IMR-90 (cell line): ENCODE measurements around the gene GPSM1. TPM values are rescaled to one million over a fixed set of nuclear protein-coding genes. Genes with fewer than 3 reads are reported as not detected.

ENCODE experiments used
- ATAC-seq: fragments of 200-7000 bp; cut with Tn5 transposase; 2 replicates; pipeline ENCODE4 v1.9.1; 2020; ENCODE audit warnings: low read depth, mild to moderate bottlenecking, moderate library complexity
- BruUV-seq: library from RNA; stranded (reverse); fragments of 400-500 nt; replicated peaks from 2 replicates; lab custom pipeline; 2021; lab: Mats Ljungman, UMichigan
- CTCF ChIA-PET: fragments of 300-600 bp; formaldehyde crosslinking; extraction: SDS; loops from one replicate; lab custom pipeline; 2021; ENCODE audit warnings: antibody characterized with exemption; lab: Yijun Ruan, JAX
- POLR2A ChIA-PET: fragments of 300-600 bp; sonication (Branson Sonifier 250); formaldehyde crosslinking; loops from one replicate; lab custom pipeline; 2022; ENCODE audit warnings: antibody characterized with exemption; ENCODE audit not compliant: unreplicated experiment; lab: Charles Lee
- DNase-seq: peaks from one replicate; pipeline ENCODE4 v3.0.0; 2013
- H2AFZ ChIP-seq: replicated peaks from 2 replicates; pipeline ENCODE3; 2013; ENCODE audit warnings: low read length, mild to moderate bottlenecking; ENCODE audit not compliant: poor library complexity
- H2AK5ac ChIP-seq: 2 replicates; pipeline ENCODE4 v1.6.1; 2013; ENCODE audit warnings: low read depth, low read length, inconsistent platforms
- H2AK9ac ChIP-seq: replicated peaks from 2 replicates; pipeline ENCODE3; 2013; ENCODE audit warnings: mild to moderate bottlenecking, low read depth, low read length, moderate library complexity; ENCODE audit not compliant: poor library complexity
- H2BK120ac ChIP-seq: 2 replicates; pipeline ENCODE4 v1.6.1; 2013; ENCODE audit warnings: low read depth, low read length, inconsistent platforms
- H2BK15ac ChIP-seq: 3 replicates; pipeline ENCODE4 v1.6.1; 2013; ENCODE audit warnings: low read depth, low read length, inconsistent platforms
- H2BK20ac ChIP-seq: 2 replicates; pipeline ENCODE4 v1.6.1; 2013; ENCODE audit warnings: low read depth, mild to moderate bottlenecking, inconsistent platforms, low read length, moderate library complexity
- H2BK5ac ChIP-seq: 2 replicates; pipeline ENCODE4 v1.6.1; 2013; ENCODE audit warnings: mild to moderate bottlenecking, low read depth, low read length, inconsistent platforms; ENCODE audit not compliant: poor library complexity, severe bottlenecking
- H3K14ac ChIP-seq: replicated peaks from 2 replicates; pipeline ENCODE4 v1.6.1; 2013; ENCODE audit warnings: low read depth, low read length, inconsistent platforms
- H3K18ac ChIP-seq: 2 replicates; pipeline ENCODE4 v1.6.1; 2013; ENCODE audit warnings: low read depth, low read length, control low read depth
- H3K23ac ChIP-seq: 2 replicates; pipeline ENCODE4 v1.6.1; 2013; ENCODE audit warnings: low read depth, low read length, inconsistent platforms
- H3K27ac ChIP-seq: 2 replicates; pipeline ENCODE4 v1.5.1; 2013; ENCODE audit warnings: mild to moderate bottlenecking, control low read depth, low read length; ENCODE audit not compliant: insufficient read depth
- H3K27me3 ChIP-seq: 2 replicates; pipeline ENCODE4 v1.6.1; 2013; ENCODE audit warnings: low read length; ENCODE audit not compliant: control insufficient read depth, insufficient read depth
- H3K36me3 ChIP-seq: 2 replicates; pipeline ENCODE4 v1.6.1; 2013; ENCODE audit warnings: low read length, mixed read lengths; ENCODE audit not compliant: control insufficient read depth, insufficient read depth
- H3K4ac ChIP-seq: 2 replicates; pipeline ENCODE4 v1.6.1; 2013; ENCODE audit warnings: low read depth, low read length, inconsistent platforms
- H3K4me1 ChIP-seq: 2 replicates; pipeline ENCODE4 v1.6.1; 2013; ENCODE audit warnings: low read length, mixed read lengths; ENCODE audit not compliant: control insufficient read depth, insufficient read depth
- H3K4me2 ChIP-seq: 2 replicates; pipeline ENCODE4 v1.6.1; 2013; ENCODE audit warnings: low read depth, mild to moderate bottlenecking, control low read depth, low read length, moderate library complexity
- H3K4me3 ChIP-seq: 2 replicates; pipeline ENCODE4 v1.5.1; 2013; ENCODE audit warnings: low read depth, mild to moderate bottlenecking, control low read depth, low read length, moderate library complexity; ENCODE audit not compliant: insufficient read depth
- H3K56ac ChIP-seq: 2 replicates; pipeline ENCODE4 v1.6.1; 2013; ENCODE audit warnings: low read length, inconsistent platforms; ENCODE audit not compliant: insufficient read depth; ENCODE audit errors: extremely low read depth
- H3K79me1 ChIP-seq, 2 experiments: 2 replicates each; pipeline ENCODE4 v1.6.1; 2013; ENCODE audit warnings: low read length in 2 of 2, inconsistent platforms in 1 of 2, low read depth in 1 of 2
- H3K9ac ChIP-seq: 2 replicates; pipeline ENCODE4 v1.6.1; 2013; ENCODE audit warnings: low read depth, low read length, control low read depth
- H3K9me1 ChIP-seq: 2 replicates; pipeline ENCODE4 v1.6.1; 2013; ENCODE audit warnings: low read length, inconsistent platforms; ENCODE audit not compliant: insufficient read depth
- H3K9me3 ChIP-seq: 2 replicates; pipeline ENCODE4 v1.6.1; 2013; ENCODE audit warnings: low read length; ENCODE audit not compliant: control insufficient read depth, insufficient read depth
- H4K20me1 ChIP-seq: 2 replicates; pipeline ENCODE4 v1.6.1; 2013; ENCODE audit warnings: low read length, inconsistent platforms; ENCODE audit not compliant: insufficient read depth
- H4K5ac ChIP-seq: 2 replicates; pipeline ENCODE4 v1.6.1; 2013; ENCODE audit warnings: mild to moderate bottlenecking, low read depth, low read length, control low read depth
- H4K8ac ChIP-seq, 2 experiments: 2 replicates each; pipeline ENCODE4 v1.6.1; 2013; ENCODE audit warnings: low read depth in 2 of 2, low read length in 2 of 2, control low read depth in 1 of 2, inconsistent platforms in 1 of 2
- H4K91ac ChIP-seq: 2 replicates; pipeline ENCODE4 v1.6.1; 2013; ENCODE audit warnings: low read depth, low read length, inconsistent platforms; ENCODE audit not compliant: insufficient read depth
- MAFK ChIP-seq: IDR thresholded peaks from 2 replicates; pipeline ENCODE4 v1.6.1; 2012; ENCODE audit warnings: low read depth, low read length, improper control_type of control experiment
- MAZ ChIP-seq: IDR thresholded peaks from 2 replicates; pipeline ENCODE4 v1.6.1; 2012; ENCODE audit warnings: low read depth, mild to moderate bottlenecking, low read length, improper control_type of control experiment, moderate library complexity, borderline replicate concordance
- POLR2A ChIP-seq: IDR thresholded peaks from 2 replicates; pipeline ENCODE4 v1.6.1; 2012; ENCODE audit warnings: mild to moderate bottlenecking, low read depth, low read length
- RCOR1 ChIP-seq: IDR thresholded peaks from 2 replicates; pipeline ENCODE4 v1.6.1; 2012; ENCODE audit warnings: mild to moderate bottlenecking, low read length, improper control_type of control experiment; ENCODE audit not compliant: insufficient replicate concordance
- RFX5 ChIP-seq: IDR thresholded peaks from 2 replicates; pipeline ENCODE4 v1.8.0; 2012; ENCODE audit warnings: low read depth, mild to moderate bottlenecking, low read length, moderate library complexity
- SMC3 ChIP-seq: fragments of 150-350 bp; IDR thresholded peaks from 2 replicates; pipeline ENCODE4 v1.6.1; 2016; ENCODE audit warnings: low read depth, mild to moderate bottlenecking, antibody characterized with exemption, low read length, moderate library complexity
- WGBS, 2 experiments: methylation state at CpG; one replicate each; pipeline versions ENCODE4 v1.1.5 to v1.1.7; 2013; ENCODE audit warnings: missing lambda C conversion rate in 2 of 2; ENCODE audit not compliant: insufficient read length in 1 of 2; ENCODE audit errors: extremely low coverage in 2 of 2; 5-methylcytosine and 5-hydroxymethylcytosine counted together
- dilution Hi-C: fragments of 300-500 bp; cut with HindIII; formaldehyde crosslinking; loops from one replicate; pipeline ENCODE4 v1.14.3; 2018; ENCODE audit warnings: low sequenced_read_pairs; ENCODE audit not compliant: unreplicated experiment
- in situ Hi-C: fragments of 300-500 bp; cut with MboI; formaldehyde crosslinking; loops from 3 replicates; pipeline ENCODE4 v1.14.3; 2019; ENCODE audit warnings: low sequenced_read_pairs, inconsistent platforms, mixed read lengths
- intact Hi-C: fragments of 100-400 bp; cut with micrococcal nuclease; formaldehyde crosslinking; loops from 2 replicates; pipeline ENCODE4 v1.10.0; 2022
- polyA plus RNA-seq, 3 experiments: library from polyadenylated mRNA; depleted of rRNA; stranded (reverse); fragments of >200 nt; gene quantifications; 2 replicates each; pipeline ENCODE4 v1.2.3, GENCODE V29; 2012; ENCODE audit warnings: low replicate concordance in 1 of 3
- total RNA-seq: library from RNA; depleted of rRNA; stranded (reverse); fragments of >200 nt; gene quantifications from 2 replicates; pipeline ENCODE4 v1.2.3, GENCODE V29; 2012

GPSM1 gene
- total and polyA plus RNA-seq, 2 of the 4 experiments (the other 2 are of a cell fraction): 28.7 to 71.2 TPM

DNA sequence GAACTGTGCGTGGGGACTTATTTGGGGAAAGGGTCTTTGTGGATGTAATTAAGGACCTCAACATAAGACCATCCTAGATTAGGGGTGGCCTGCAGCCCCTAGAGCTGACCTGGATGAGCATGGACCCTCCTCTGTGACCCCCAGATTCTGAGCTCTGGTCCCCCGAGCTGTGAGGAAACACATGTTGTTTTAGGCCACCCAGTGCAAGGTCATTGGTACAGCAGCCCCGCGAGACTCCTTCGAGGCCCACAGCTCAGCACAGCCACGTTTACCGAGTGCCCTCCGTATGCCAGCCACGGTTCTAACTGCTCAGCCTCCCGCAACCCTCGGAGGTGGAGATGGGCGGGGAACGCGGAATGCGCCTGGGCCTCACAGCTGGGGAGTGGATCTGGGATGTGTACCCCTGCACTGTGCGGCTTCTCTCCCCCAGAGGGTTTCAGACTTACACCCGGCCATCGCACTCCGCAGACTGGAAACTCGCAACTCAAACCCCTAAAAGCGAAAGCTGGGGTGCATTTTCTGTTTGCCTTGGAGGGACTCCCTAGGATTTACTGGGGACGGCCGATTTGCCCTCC, 4.5 kb upstream of the GPSM1 start (continued):
- no peak for TF ChIP-seq POLR2A

DNA sequence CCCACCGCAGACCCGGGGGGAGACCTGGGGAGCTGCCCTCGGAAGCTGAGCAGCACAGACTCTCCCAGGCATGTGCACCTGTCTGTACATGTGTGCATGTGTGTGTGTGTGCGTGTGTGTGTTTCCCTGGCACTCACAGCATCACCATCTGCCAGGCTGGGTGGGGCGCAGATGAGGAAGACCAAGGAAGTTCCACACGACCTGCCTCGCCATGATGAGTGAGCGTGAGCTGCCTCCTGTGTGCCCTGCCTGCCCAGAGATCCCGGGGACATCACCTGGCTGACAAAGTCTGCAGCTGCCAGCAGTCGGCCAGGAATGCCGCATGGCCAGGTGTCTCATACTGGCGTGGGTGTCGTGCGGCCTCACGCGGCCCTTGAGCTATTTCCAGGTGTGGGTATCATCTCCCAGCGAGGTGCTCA, 4.0 kb upstream of the GPSM1 start:
- dilution Hi-C loops: no loop called here
- no peak for ATAC-seq
- Histone ChIP-seq H4K91ac (no peak overlapping the region; the same call in 1 of the 2 replicates), H3K9me3 (peaks cover 2% of the 10 kb centered on the region; the same call in 1 of the 2 replicates), H3K4ac (0 out of 2 replicates have a peak overlapping the region, but pooled peaks have one; percentile 100), H3K4me1 (peaks cover 20% of the 10 kb centered on the region), H2BK20ac (no peak overlapping the region), H2BK120ac (peak overlapping the region; percentile 91; the same call in 1 of the 2 replicates), H4K8ac (no peak overlapping the region), H3K4me2 (no peak overlapping the region), H3K4me3 (no peak overlapping the region), H3K27me3 (no peaks in the 10 kb centered on the region), H2AK5ac (peak overlapping the region; percentile 98; the same call in 1 of the 2 replicates), H2AFZ (no peak overlapping the region), H3K14ac (no peak overlapping the region), H3K18ac (no peak overlapping the region), H3K56ac (no peak overlapping the region), H3K79me1 (peaks cover 3 to 11% of the 10 kb centered on the region in 2 experiments; a peak in 1 of 4 replicates), H3K9ac (no peak overlapping the region), H4K5ac (no peak overlapping the region), H3K27ac (no peak overlapping the region), H2BK15ac (no peak overlapping the region), H3K23ac (no peak overlapping the region), H3K9me1 (peaks cover 5% of the 10 kb centered on the region; the same call in 1 of the 2 replicates), H4K20me1 (0 out of 2 replicates have a peak, but pooled peaks cover 2% of the 10 kb centered on the region), H2AK9ac (peak overlapping the region; percentile 66), H2BK5ac (no peak overlapping the region), H3K36me3 (no peaks in the 10 kb centered on the region)
- TF ChIP-seq RFX5 (no peak), RCOR1 (no peak), SMC3 (no peak), MAFK (no peak), MAZ (no peak)
- intact Hi-C loops: no loop called here
- no TSS peak for BruUV-seq
- CTCF ChIA-PET: interaction anchor here (0.6 to 0.8 kb wide), 2 partner anchors 10 to 726 kb away, joined by 3 read pairs; no protein-coding TSS in a partner anchor
- in situ Hi-C loops: loop anchor here (5.0 kb wide), 1 partner anchor 79 kb away; the partner anchor contains the start of gene SNAPC4
- no peak for DNase-seq
- POLR2A ChIA-PET: interaction anchor here (0.6 kb wide), 1 partner anchor 39 kb away, joined by 3 read pairs; no protein-coding TSS in a partner anchor
- 89% methylated on average over 3 of the region's 17 CpGs; no CpG with 5 or more reads in 1 of the 2 experiments for WGBS, 2 experiments
